ENCODE data around the gene DCLRE1C. TPM values are rescaled to one million over a fixed set of nuclear protein-coding genes. Genes with fewer than 3 reads are reported as not detected.
"Not testable (repeated sequence)": the region's sequence is repeated elsewhere in the genome, so short reads cannot be mapped to it uniquely, and the experiment has no call there.

Gene DCLRE1C
- total RNA-seq, 2 experiments from 2014 or later: 17.2 to 18.3 TPM

DNA sequence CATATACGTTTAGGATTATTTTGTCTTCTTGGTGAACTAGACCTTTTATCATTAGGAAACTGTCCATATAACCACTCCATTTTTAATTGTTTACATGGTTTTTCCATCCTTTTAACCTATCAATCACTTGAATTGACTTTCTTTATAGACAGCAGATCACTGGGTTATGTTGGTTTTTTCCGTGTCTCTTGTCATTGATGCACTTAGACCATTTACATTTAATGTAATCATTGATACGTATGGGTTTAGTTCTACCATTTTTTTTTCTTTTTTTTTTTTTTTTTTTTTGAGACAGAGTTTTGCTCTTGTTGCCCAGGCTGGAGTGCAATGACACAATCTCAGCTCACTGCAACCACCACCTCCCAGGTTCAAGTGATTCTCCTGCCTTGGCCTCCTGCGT lies 46.3 kb downstream of the DCLRE1C start:
- H3K4me3 Mint-ChIP-seq; H3K4me1 Mint-ChIP-seq (ENCODE audit: low read depth); POLR2A ChIA-PET; H3K9me3 Mint-ChIP-seq; DNase-seq; H3K27ac Mint-ChIP-seq; H3K27me3 Mint-ChIP-seq; CTCF ChIA-PET: not testable (repeated sequence)
- intact Hi-C loops (cut with micrococcal nuclease): loop anchor here (5.0 kb wide), 1 partner anchor 45 kb away; the partner anchor contains the start of gene DCLRE1C
- H3K36me3 Mint-ChIP-seq: peaks cover 56% of the 10 kb centered on the region

DNA sequence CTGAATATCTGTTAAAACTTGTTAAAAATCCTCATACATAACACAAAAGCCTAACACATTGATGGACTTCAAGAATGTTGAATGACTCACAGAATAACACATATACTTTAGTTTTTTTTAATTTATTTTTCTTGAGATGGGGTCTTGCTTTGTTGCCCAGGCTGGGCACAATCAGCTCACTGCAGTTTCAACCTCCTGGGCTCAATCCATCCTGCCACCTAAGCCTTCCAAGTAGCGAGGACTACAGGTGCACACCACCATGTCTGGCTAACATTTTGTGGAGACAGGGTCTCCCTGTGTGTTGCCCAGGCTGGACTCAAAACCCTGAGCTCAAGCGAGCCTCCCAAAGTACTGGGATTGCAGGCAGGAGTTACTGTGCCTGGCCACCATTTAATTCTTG lies 47.1 kb downstream of the DCLRE1C start:
- ChIA-PET POLR2A (no interaction called here), CTCF (no interaction called here)
- intact Hi-C loops (cut with micrococcal nuclease): loop anchor here (5.0 kb wide), 1 partner anchor 46 kb away; the partner anchor contains the start of gene DCLRE1C

DNA sequence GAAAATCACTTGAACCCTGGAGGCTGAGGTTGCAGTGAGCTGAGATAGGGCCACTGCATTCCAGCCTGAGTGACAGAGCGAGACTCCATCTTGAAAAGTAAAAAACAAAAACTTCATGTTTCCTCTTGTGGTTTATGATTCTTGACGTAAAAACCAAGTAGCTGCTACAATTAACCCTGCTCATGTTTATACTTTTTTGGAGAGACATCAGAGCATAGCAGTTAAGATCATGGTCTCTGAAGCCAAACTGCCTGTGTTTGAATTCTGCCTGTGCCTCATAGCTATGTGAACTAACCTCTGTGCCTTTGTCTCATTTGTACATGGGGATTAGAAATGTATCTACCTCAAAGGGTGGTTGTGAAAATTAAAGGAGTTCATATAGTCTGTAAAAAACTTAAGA lies 48.0 kb downstream of the DCLRE1C start:
- peaks cover 50% of the 10 kb centered on the region for H3K36me3 Mint-ChIP-seq
- CTCF ChIA-PET: interaction anchor here (0.6 to 1.2 kb wide), 3 partner anchors 16 to 68 kb away, joined by 3 to 5 read pairs (median 3); no protein-coding TSS in a partner anchor
- POLR2A ChIA-PET: no interaction called here
- no peak overlapping the region for H3K4me3 Mint-ChIP-seq
- DNase-seq: no peak
- intact Hi-C loops (cut with micrococcal nuclease): loop anchor here (5.0 kb wide), 1 partner anchor 46 kb away; the partner anchor contains the start of gene DCLRE1C
- H3K4me1 Mint-ChIP-seq (ENCODE audit: low read depth): peaks cover 10% of the 10 kb centered on the region
- no peak overlapping the region for H3K27ac Mint-ChIP-seq
- H3K9me3 Mint-ChIP-seq: peaks cover 5% of the 10 kb centered on the region
- H3K27me3 Mint-ChIP-seq: no peaks in the 10 kb centered on the region

More for the DNA sequence above, 47.1 kb downstream of the DCLRE1C start:
- no peak for DNase-seq
- Mint-ChIP-seq H3K9me3 (peaks cover 5% of the 10 kb centered on the region), H3K4me1 (ENCODE audit: low read depth) (peaks cover 10% of the 10 kb centered on the region), H3K4me3 (no peak overlapping the region), H3K27ac (no peak overlapping the region), H3K36me3 (peaks cover 56% of the 10 kb centered on the region), H3K27me3 (no peaks in the 10 kb centered on the region)

DNA sequence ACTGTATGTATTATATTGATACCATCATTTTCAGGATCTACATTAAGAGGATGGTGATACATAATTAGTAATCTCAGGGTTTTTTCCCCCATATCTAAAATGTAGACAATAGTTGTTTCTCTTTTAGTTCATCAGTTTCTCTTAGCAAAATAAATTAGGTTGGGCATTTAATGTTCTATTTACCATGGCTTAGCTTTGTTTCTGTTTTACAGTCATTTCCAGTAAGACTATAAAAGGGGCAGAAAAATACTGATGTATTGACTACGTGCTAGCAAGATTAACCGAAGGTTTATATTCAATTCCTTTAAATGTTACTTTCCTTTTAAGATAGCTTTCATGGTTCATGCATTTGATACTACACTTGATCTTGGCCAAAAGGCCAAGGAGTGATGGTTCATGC lies 49.0 kb downstream of the DCLRE1C start:
- no peak overlapping the region for H3K27ac Mint-ChIP-seq
- H3K9me3 Mint-ChIP-seq: peaks cover 5% of the 10 kb centered on the region
- peaks cover 10% of the 10 kb centered on the region for H3K4me1 Mint-ChIP-seq (ENCODE audit: low read depth)
- DNase-seq: no peak
- ChIA-PET CTCF (interaction anchor here (0.6 to 1.2 kb wide), 2 partner anchors 15 kb away, joined by 3 to 5 read pairs; no protein-coding TSS in a partner anchor), POLR2A (interaction anchor here (0.9 kb wide), 1 partner anchor 26 kb away, joined by 3 read pairs; the partner anchor contains the start of gene SUV39H2)
- intact Hi-C loops (cut with micrococcal nuclease): loop anchor here (5.0 kb wide), 1 partner anchor 47 kb away; the partner anchor contains the start of gene DCLRE1C
- peaks cover 44% of the 10 kb centered on the region for H3K36me3 Mint-ChIP-seq
- H3K27me3 Mint-ChIP-seq: no peaks in the 10 kb centered on the region
- H3K4me3 Mint-ChIP-seq: no peak overlapping the region

DNA sequence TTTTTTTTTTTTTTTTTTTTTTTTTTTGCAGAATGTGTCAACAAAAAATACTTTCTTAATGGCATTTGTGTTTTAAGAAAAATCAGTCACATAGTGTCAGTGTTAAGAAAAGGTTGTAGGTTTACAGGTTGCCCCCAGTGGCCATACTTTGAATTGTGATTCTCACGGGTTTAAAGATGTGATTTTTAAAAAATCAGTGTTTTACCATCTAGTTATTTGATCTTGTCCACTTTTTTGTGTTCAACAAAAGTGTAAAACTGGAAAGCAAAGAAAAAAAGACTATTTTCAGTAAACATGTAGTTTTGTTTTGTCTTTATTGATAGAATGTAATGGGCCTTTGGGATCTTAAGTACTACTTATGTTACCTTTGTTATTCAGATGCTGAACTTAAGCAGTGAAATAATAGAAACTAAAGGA lies 49.6 kb downstream of the DCLRE1C start:
- ChIA-PET POLR2A (interaction anchor here (0.9 kb wide), 1 partner anchor 26 kb away, joined by 3 read pairs; the partner anchor contains the start of gene SUV39H2), CTCF (interaction anchor here (0.6 to 1.5 kb wide), 4 partner anchors 14 to 367 kb away, joined by 3 to 5 read pairs (median 4); no protein-coding TSS in a partner anchor)
- intact Hi-C loops (cut with micrococcal nuclease): no loop called here
- H3K4me3 Mint-ChIP-seq: no peak overlapping the region
- H3K36me3 Mint-ChIP-seq: peaks cover 44% of the 10 kb centered on the region
- H3K4me1 Mint-ChIP-seq (ENCODE audit: low read depth): peaks cover 10% of the 10 kb centered on the region
- DNase-seq: peak; percentile 16
- no peak overlapping the region for H3K27ac Mint-ChIP-seq
- H3K27me3 Mint-ChIP-seq: no peaks in the 10 kb centered on the region
- peaks cover 5% of the 10 kb centered on the region for H3K9me3 Mint-ChIP-seq

DNA sequence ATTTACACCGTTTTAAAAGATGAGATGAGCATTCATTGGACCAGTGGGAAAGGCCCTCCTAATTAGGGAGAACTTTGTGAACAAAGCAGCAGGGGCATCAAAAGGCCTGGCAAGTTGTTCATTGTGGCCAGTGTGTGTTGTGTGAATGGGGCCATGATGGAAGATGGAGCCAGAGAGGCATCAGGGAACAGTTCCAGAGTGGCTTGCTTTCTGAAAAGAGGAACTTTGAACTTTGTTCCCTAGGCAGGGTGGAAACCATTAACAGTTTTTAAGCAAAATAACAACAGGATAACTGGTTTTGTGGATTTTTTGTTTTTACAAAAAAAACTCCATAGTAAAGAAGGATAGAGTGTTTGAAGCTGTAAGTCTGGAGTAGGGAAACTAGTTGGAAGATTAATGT lies 62.7 kb downstream of the DCLRE1C start:
- no peaks in the 10 kb centered on the region for H3K9me3 Mint-ChIP-seq
- H3K36me3 Mint-ChIP-seq: peaks cover 2% of the 10 kb centered on the region
- ChIA-PET CTCF (no interaction called here), POLR2A (no interaction called here)
- H3K27me3 Mint-ChIP-seq: no peaks in the 10 kb centered on the region
- no peak for DNase-seq
- H3K4me1 Mint-ChIP-seq (ENCODE audit: low read depth): peaks cover 8% of the 10 kb centered on the region
- intact Hi-C loops (cut with micrococcal nuclease): no loop called here
- no peak overlapping the region for H3K4me3 Mint-ChIP-seq
- no peak overlapping the region for H3K27ac Mint-ChIP-seq

DNA sequence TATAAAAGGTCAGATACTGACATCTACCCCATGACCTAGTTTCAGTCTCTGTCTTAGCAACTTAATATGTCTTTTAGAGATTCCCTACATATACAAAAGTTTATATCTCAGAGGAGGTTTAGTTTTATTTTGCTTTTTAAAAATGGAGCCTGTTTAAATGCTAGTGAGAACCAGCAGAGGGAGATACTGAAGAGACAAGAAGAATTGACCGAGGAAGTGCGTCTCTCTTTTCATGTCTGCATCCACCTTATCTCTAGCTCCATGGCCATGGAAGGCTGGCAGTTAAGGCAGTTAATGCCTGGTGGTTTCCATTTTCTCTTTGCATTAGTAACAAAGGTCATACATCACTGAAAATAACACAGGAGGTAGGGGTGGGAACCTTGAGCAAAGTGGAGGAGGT lies 64.6 kb downstream of the DCLRE1C start:
- no peaks in the 10 kb centered on the region for H3K36me3 Mint-ChIP-seq
- no peak overlapping the region for H3K27ac Mint-ChIP-seq
- intact Hi-C loops (cut with micrococcal nuclease): no loop called here
- no peak for DNase-seq
- ChIA-PET CTCF (interaction anchor here (0.8 to 1.4 kb wide), 3 partner anchors 9 to 353 kb away, joined by 3 to 5 read pairs (median 4); no protein-coding TSS in a partner anchor), POLR2A (no interaction called here)
- no peaks in the 10 kb centered on the region for H3K27me3 Mint-ChIP-seq
- H3K4me3 Mint-ChIP-seq: no peak overlapping the region
- H3K9me3 Mint-ChIP-seq: no peaks in the 10 kb centered on the region
- peaks cover 8% of the 10 kb centered on the region for H3K4me1 Mint-ChIP-seq (ENCODE audit: low read depth)

DNA sequence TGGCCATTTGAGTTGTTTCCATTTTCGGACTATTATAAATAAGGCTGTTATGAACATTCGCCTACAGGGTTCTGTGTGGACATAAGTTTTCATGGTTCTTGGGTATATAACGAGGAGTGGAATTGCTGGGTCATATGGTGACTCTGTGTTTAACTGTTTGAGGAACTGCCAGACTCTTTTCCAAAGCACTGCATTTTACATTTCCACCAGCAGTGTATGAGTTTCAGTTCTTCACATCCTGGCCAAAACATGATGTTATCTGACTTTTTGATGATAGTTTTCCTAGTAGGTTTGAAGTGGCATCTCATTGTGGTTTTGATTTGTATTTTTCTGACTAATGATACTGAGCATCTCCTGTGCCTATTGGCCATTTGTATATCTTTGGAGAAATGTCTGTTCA lies 69.8 kb downstream of the DCLRE1C start:
- DNase-seq: no peak
- peaks cover 17% of the 10 kb centered on the region for H3K36me3 Mint-ChIP-seq
- no peak overlapping the region for H3K4me3 Mint-ChIP-seq
- peaks cover 23% of the 10 kb centered on the region for H3K4me1 Mint-ChIP-seq (ENCODE audit: low read depth)
- ChIA-PET CTCF (no interaction called here), POLR2A (no interaction called here)
- H3K9me3 Mint-ChIP-seq: no peaks in the 10 kb centered on the region
- peak overlapping the region; percentile 36 for H3K27ac Mint-ChIP-seq
- no peaks in the 10 kb centered on the region for H3K27me3 Mint-ChIP-seq
- intact Hi-C loops (cut with micrococcal nuclease): no loop called here

DNA sequence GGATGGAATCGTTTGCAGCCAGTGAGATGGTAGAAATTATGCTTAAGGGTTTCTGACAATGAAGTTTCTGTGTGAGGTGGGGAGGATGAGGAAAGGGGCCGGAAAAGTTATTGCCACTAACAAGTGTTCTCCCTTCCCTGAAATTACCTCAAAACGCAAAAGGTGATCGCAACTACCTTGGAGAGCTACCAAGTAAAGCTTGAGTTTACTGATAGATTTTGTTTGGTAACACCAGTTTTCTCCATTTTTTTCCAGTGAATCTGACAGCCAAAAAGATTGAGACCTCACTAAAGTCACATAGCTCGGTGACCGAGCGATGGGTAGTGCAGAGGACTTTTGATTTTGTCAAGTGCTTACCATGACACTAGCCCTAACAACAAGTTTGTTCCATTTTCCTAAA lies 73.7 kb downstream of the DCLRE1C start:
- CTCF ChIA-PET: interaction anchor here (1.1 to 2.3 kb wide), 2 partner anchors 10 to 23 kb away, joined by 3 to 5 read pairs; no protein-coding TSS in a partner anchor
- DNase-seq: no peak
- H3K4me3 Mint-ChIP-seq: peak overlapping the region; percentile 86
- POLR2A ChIA-PET: interaction anchor here (1.5 to 4.4 kb wide), 3 partner anchors 23 to 43 kb away, joined by 5 to 29 read pairs (median 7); partner anchors contain the start of genes CDNF, HSPA14 and MSANTD7
- no peaks in the 10 kb centered on the region for H3K9me3 Mint-ChIP-seq
- no peaks in the 10 kb centered on the region for H3K27me3 Mint-ChIP-seq
- intact Hi-C loops (cut with micrococcal nuclease): no loop called here
- peaks cover 17% of the 10 kb centered on the region for H3K36me3 Mint-ChIP-seq
- H3K4me1 Mint-ChIP-seq (ENCODE audit: low read depth): peaks cover 40% of the 10 kb centered on the region
- no peak overlapping the region for H3K27ac Mint-ChIP-seq

DNA sequence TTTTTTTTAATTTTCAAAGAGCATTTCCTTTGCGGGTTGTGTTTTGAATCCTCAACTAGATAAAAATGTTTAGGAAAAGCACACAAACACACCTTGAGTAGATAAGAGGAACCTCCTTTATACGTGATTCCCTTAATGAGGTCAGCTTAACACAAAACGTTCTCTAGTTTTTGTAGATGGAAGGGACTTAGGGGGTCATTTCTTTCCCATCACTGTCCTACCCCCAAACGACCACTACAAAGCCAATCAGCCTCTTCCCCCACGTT lies 74.0 kb downstream of the DCLRE1C start:
- DNase-seq: no peak
- Mint-ChIP-seq H3K9me3 (no peaks in the 10 kb centered on the region), H3K4me3 (peak overlapping the region; percentile 86), H3K36me3 (peaks cover 17% of the 10 kb centered on the region), H3K4me1 (ENCODE audit: low read depth) (peaks cover 40% of the 10 kb centered on the region), H3K27me3 (no peaks in the 10 kb centered on the region), H3K27ac (no peak overlapping the region)
- CTCF ChIA-PET: interaction anchor here (1.1 to 2.3 kb wide), 2 partner anchors 10 to 23 kb away, joined by 3 to 5 read pairs; no protein-coding TSS in a partner anchor
- POLR2A ChIA-PET: interaction anchor here (0.6 to 4.4 kb wide), 5 partner anchors 23 to 695 kb away, joined by 3 to 29 read pairs (median 7); partner anchors contain the start of genes CDNF, HSPA14 and MSANTD7
- intact Hi-C loops (cut with micrococcal nuclease): loop anchor here (2.0 to 5.0 kb wide), 6 partner anchors 92 to 493 kb away; no protein-coding TSS in a partner anchor

DNA sequence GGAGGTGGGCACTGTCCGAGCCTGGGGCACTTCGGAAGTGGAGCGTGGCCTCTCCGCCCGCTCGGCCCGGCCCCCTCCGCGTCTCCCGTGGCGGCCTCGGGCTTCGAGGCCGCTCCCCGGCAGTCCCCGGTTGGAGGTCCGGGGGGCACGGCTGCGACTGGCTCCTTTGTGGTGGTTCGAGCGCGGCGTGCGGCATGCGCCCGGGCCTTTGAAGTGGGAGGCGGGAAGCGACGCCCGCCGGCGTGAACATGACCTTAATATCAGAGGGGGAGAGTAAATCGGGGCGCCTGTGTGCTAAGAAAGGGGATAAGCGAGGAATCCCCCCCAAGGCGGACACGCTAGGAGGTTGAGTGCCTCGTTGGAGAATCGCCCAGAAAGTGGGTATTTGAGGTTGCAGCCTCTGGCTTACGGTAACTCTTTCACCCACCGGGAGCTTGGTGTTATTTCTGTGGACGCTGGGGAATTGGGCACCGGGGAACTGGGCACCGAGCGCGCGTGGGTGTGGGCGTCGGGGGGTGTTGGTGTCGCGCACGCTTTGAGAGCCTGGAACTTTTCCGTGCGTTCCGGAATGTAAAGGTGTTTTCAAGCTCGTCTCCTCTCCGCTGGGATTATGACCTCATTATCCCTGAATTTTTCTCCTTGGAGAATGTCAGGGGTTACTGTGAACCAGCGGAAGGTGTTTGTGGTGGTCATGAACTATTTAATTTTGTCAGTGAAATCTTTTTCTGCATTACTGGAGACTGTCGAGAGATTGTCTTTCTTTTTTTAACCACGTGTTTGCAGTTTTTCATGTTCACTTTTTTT lies 74.6 kb downstream of the DCLRE1C start:
- intact Hi-C loops (cut with micrococcal nuclease): loop anchor here (2.0 to 5.0 kb wide), 6 partner anchors 93 to 492 kb away; no protein-coding TSS in a partner anchor
- H3K4me1 Mint-ChIP-seq (ENCODE audit: low read depth): peaks cover 40% of the 10 kb centered on the region
- peak; percentile 52 for DNase-seq
- H3K27me3 Mint-ChIP-seq: no peaks in the 10 kb centered on the region
- no peaks in the 10 kb centered on the region for H3K9me3 Mint-ChIP-seq
- peak overlapping the region; percentile 66 for H3K27ac Mint-ChIP-seq
- H3K36me3 Mint-ChIP-seq: peaks cover 17% of the 10 kb centered on the region
- ChIA-PET POLR2A (interaction anchor here (0.6 to 4.4 kb wide), 10 partner anchors 24 to 694 kb away, joined by 3 to 29 read pairs (median 6); partner anchors contain the start of genes CDNF, DCLRE1C, HSPA14 and MSANTD7), CTCF (interaction anchor here (0.6 to 2.3 kb wide), 5 partner anchors 9 to 336 kb away, joined by 3 to 12 read pairs (median 4); partner anchors contain the start of genes CDNF, HSPA14 and MSANTD7)
- peak overlapping the region; percentile 86 for H3K4me3 Mint-ChIP-seq

Measured in activated CD4-positive, alpha-beta memory T cell treated with anti-CD3 and anti-CD28 coated beads for 36 hours (primary cell).